ENCODE results near the gene SOX5. TPM values are rescaled to one million over a fixed set of nuclear protein-coding genes. Genes with fewer than 3 reads are reported as not detected.

The SOX5 gene
- total and polyA plus RNA-seq, 2 of the 8 experiments (the other 6 are each of a cell fraction or from before 2014, with no cell fraction given) = 2.2 to 2.6 TPM

GRCh38 chr12:23523339-23523738 lies 426.1 kb downstream of the SOX5 start:
- Histone ChIP-seq H2BK20ac (ENCODE audit: low read length) (no peak overlapping the region), H3K4me1 (replicated peaks in 1 of 4; ENCODE audit: control insufficient read depth in 3 of 4, insufficient read depth in 4 of 4, low read length in 3 of 4) (no peaks in the 10 kb centered on the region), H3K27ac (ENCODE audit: low read depth, low read length) (no peak overlapping the region), H2BK15ac (ENCODE audit: low read length) (no peak overlapping the region), H3K14ac (ENCODE audit: insufficient read length) (no peak overlapping the region), H4K8ac (ENCODE audit: extremely low read depth, insufficient read depth, low read length) (no peak overlapping the region), H2AK5ac (ENCODE audit: low read depth, low read length) (no peak overlapping the region), H3K9ac (replicated peaks in 1 of 4; ENCODE audit: extremely low read depth in 1 of 4, low read depth in 3 of 4, low read length in 3 of 4) (no peak overlapping the region), H3K36me3 (ENCODE audit: control insufficient read depth in 2 of 4, insufficient read depth in 4 of 4, low read length in 3 of 4) (peaks cover 0 to 3% (median 0%) of the 10 kb centered on the region in 4 experiments; a peak in 1 of 8 replicates), H3K4me2 (ENCODE audit: insufficient read depth in 1 of 2, low read depth in 2 of 2, low read length in 2 of 2) (no peak overlapping the region), H4K5ac (ENCODE audit: insufficient read length, low read depth, low read length) (no peak overlapping the region), H4K20me1 (replicated peaks in 1 of 2; ENCODE audit: control insufficient read depth in 1 of 2, insufficient read depth in 2 of 2, low read length in 2 of 2) (no peaks in the 10 kb centered on the region), H3K18ac (ENCODE audit: extremely low read depth, low read length) (no peak overlapping the region), H3K79me1 (ENCODE audit: low read depth, low read length) (no peaks in the 10 kb centered on the region), H3K9me3 (ENCODE audit: insufficient read depth in 2 of 2, low read depth in 1 of 2, low read length in 1 of 2) (peaks cover 5 to 10% of the 10 kb centered on the region in 2 experiments; a peak in 2 of 4 replicates), H4K91ac (replicated peaks; ENCODE audit: insufficient read length, low read length) (no peak overlapping the region), H3K23ac (ENCODE audit: insufficient read length) (no peak overlapping the region), H3K56ac (replicated peaks; ENCODE audit: insufficient read length, low read depth, low read length) (no peak overlapping the region), H3K79me2 (ENCODE audit: control insufficient read depth in 1 of 2, insufficient read depth in 2 of 2, low read length in 2 of 2) (no peaks in the 10 kb centered on the region), H3K27me3 (replicated peaks in 1 of 4; ENCODE audit: control insufficient read depth in 3 of 4, extremely low read depth in 1 of 4, insufficient read depth in 3 of 4, low read length in 3 of 4) (no peaks in the 10 kb centered on the region), H2BK12ac (ENCODE audit: low read depth, low read length) (no peak overlapping the region), H3K4ac (replicated peaks; ENCODE audit: insufficient read length, low read depth, low read length) (no peak overlapping the region), H2BK120ac (replicated peaks; ENCODE audit: low read depth, low read length) (no peak overlapping the region), H3K4me3 (ENCODE audit: extremely low read depth in 1 of 4, insufficient read depth in 2 of 4, low read depth in 3 of 4, low read length in 4 of 4) (no peak overlapping the region), H2BK5ac (ENCODE audit: low read depth, low read length) (no peak overlapping the region), H2AFZ (ENCODE audit: low read length) (no peak overlapping the region), H3K23me2 (ENCODE audit: low read depth, low read length) (no peaks in the 10 kb centered on the region)
- no peak for TF ChIP-seq CBX8 (IDR thresholded peaks at IDR 0.05; ENCODE audit: borderline replicate concordance, low read depth, low read length)
- no peak for TF ChIP-seq SUZ12 (IDR thresholded peaks at IDR 0.05; ENCODE audit: low read length)
- TF ChIP-seq EZH2 (IDR thresholded peaks at IDR 0.05; ENCODE audit: low read depth, low read length, severe bottlenecking) = no peak
- no peak for TF ChIP-seq ATF2 (IDR thresholded peaks at IDR 0.05; ENCODE audit: low read length)
- no peak for TF ChIP-seq RXRA (IDR thresholded peaks at IDR 0.05; ENCODE audit: insufficient read depth, low read depth, low read length)
- DNase-seq (ENCODE audit: low read depth in 1 of 2, low spot score in 2 of 2) = no peak
- ChIA-PET POLR2A (ENCODE audit: partially characterized antibody) (no interaction called here), CTCF (ENCODE audit: partially characterized antibody) (no interaction called here)
- FAIRE-seq = peak; percentile 73
- WGBS, 2 experiments (ENCODE audit: extremely low coverage in 1 of 2, insufficient coverage in 1 of 2, insufficient read length in 1 of 2, insufficient replicate concordance in 2 of 2, low coverage in 1 of 2, low lambda C conversion rate in 2 of 2, missing lambda C conversion rate in 1 of 2) = 86% methylated on average over 2 of the region's 2 CpGs; no CpG with 5 or more reads in 1 of the 2 experiments
